GM21737 (cell line): Measurements from ENCODE around the gene ARSI.
A peak's percentile ranks its signal among the peaks of the same experiment; 100 is the strongest.

Experiments
- ATAC-seq: cut with Tn5 transposase; IDR thresholded peaks from one replicate; pipeline ENCODE4 v1.9.1; 2021; ENCODE audit warnings: mild to moderate bottlenecking, moderate library complexity; ENCODE audit not compliant: unreplicated experiment

Gene ARSI

DNA sequence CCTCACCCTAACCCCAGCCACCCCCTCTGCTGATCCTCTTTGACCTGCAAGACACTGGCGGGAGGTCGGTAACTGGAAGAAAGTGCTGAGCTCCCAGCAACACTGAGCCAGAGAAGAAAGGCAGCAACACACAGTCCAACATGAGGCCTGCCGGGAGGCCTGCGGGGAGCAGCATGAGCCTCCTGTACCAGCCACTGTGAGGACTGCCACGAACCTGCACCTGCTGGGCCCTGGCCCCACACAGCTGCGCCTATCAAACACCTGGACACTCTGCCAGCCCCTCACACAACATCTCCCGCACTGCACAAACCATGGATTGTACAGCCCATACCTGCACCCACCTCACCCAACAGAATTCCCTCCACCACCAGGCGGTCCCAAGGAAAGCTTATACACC is 31.4 kb downstream of the ARSI start:
- no peak for ATAC-seq

- no peak for ATAC-seq
Measured at GRCh38 chr5:150270541-150271295, 32.0 kb downstream of the ARSI start.

- ATAC-seq = no peak
Measured at GRCh38 chr5:150266871-150267291, 35.8 kb downstream of the ARSI start.

- no peak for ATAC-seq
Measured at GRCh38 chr5:150265870-150266383, 36.8 kb downstream of the ARSI start.

DNA sequence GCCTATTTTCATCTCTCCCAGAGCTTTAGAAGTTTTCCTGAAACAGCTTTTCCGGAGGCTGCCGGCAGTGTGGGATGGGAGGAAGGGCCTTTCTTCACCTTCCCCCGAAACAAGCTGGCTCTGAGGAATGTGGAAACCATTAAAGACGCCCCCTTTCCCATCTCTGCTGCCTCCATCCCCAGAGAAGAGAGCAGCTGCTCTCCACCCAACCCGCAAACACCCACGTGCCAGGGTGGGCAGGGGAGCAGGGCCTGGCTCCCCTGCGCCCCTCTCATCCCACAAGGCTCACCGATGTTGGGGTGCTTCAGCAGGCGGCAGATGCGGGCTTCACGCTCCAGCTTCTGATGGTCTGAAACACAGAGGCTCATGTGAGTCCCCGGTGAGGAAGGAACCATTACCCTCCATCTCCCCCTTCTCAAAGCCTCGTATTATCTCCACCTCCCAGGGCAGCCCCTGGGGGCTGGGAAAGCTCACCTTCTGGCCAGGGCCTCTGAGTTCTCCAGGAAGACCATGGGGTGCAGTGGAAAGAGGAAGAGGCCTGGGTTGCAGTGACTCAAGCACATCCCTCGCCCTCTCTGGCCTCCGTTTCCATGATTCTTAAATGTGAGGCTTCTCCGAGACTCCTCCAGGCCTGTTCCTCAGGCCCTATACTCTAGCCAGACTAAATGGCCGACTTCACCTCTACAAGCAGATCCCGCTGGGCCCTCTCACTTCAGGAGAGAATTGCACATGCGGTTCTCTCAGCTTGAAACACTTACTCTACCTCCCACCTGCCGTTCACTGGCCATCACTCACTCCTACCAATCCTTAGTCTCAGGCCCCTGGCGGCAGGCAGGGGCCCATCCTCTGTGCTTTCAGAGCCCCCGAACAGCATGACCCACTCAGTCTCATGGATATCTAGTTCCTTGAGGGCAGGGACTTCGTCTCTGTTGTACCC is 37.8 kb downstream of the ARSI start:
- no peak for ATAC-seq

DNA sequence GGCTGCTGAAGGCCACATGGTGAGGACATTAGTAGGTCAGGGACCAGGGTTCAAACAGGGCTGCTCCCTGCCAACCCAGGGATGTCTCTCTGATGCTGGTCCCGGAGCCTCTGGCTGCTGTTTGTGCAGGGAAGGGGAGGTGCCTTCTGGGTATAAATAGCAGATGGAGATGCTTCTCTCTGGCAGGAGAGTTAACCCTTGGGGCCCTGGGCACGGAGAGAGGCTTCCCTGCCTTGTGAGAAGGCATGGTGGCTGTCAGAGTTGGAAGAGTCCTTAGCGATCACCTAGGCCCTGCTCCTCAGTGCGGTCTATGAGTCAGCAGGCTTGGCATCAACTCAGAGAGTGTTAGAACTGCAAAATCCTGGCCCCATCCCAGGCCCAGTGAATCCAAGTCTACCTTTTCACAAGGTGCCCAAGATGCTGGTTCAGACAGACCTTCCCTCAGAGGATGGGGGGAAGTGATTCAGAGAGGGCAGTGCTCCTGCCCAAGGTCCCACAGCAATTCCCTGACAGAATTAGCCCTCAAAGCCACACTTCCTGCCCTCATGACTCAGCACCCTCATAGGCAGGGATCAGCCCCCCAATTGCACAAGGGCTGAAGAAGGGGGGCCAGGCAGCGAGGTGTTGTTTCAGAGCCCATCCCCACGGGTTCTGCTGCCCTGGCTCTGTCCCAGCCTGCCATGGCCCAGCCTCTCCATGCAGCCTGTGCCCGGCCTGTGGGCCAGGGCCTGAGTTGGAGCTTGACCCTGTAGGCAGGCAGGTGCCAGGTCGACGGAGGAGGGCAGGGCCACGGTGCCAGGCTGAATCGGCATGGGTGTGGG is 38.7 kb downstream of the ARSI start:
- no peak for ATAC-seq

DNA sequence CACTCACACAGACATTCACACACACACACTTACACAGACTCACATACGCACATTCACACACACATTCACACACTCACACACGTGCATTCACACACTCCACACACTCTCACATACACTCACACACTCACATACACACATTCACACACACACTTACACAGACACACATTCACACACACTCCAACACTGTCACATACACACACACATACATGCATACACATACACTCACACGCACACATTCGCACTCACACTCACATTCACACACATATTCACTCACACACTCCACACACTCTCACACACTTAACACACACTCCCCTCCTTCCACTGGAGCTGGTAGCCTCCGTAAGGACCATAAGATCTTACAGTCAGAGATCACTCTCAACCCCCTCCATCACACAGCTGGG is 39.3 kb downstream of the ARSI start:
- ATAC-seq = no peak

DNA sequence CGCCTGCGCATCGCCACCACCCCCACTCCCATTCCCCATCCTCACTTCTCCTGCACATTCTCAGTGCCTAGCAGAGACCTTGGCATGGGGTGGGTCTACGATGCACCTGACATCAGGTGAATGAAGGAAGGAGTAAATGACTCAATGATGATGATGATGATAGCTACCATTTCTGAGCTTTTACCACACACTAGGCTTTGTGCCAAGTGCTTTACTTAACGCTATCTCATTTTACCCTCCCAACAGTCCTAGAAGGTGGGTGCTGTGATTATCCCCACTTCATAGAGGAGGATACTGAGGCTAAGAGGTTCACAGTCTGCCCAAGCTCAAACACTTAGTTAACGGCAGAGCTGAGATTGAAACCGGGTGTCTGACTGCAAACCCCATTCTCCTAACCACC is 40.2 kb downstream of the ARSI start:
- ATAC-seq = no peak

- no peak for ATAC-seq
Measured at GRCh38 chr5:150261231-150261630, 41.5 kb downstream of the ARSI start.

DNA sequence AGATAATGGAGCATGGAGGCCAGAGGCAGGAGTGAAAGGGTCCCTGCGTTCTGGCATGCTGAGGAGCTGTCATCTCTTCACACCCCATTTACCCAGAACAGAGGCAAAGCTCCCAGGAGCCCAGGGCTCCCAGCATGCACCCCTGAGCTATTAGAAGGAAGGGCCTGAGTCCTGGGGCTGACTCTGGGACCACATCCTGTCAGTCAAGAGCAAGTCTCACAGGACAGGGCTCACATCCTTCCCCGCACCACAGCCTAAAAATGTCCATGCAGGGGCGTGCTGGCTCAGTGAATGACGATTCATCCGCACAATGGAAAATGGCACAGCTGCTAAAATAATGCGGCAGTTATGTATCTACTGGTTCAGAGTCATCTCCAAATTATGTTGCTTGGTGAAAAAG is 44.6 kb downstream of the ARSI start:
- peak; percentile 78 for ATAC-seq

- ATAC-seq = no peak
Measured at GRCh38 chr5:150257424-150257823, 45.3 kb downstream of the ARSI start.

DNA sequence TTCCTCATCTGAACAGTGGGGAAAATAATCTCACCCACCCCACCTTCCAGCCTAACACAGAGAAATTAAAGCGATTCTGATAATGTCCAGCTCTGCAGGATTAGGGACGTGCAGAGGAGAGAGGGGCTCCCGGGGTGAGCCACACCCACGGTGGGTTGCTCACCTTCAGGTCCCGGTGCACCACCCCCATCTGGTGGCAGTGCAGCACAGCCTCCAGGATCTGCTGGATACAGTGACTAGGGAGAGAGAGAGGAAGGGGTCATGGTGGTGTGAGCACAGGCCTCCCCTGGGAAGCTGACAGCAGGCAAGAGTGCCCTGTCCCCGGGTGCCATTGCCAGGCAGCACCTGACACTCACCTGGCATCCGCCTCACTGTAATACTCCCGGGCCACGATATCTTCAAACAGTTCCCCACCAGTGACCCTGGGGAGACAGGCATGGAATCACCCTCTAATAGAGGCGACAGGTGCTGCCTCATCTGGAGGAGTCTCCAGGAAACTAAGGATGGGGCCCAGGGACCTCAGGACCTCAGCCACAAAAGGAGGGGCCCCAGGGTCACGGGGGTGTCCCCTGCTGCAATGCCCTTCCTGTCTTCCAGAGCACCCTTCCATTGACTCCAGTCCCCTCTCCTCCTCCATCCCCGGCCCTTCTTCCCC is 46.2 kb downstream of the ARSI start:
- ATAC-seq = no peak

- no peak for ATAC-seq
Measured at GRCh38 chr5:150255659-150256409, 46.9 kb downstream of the ARSI start.

DNA sequence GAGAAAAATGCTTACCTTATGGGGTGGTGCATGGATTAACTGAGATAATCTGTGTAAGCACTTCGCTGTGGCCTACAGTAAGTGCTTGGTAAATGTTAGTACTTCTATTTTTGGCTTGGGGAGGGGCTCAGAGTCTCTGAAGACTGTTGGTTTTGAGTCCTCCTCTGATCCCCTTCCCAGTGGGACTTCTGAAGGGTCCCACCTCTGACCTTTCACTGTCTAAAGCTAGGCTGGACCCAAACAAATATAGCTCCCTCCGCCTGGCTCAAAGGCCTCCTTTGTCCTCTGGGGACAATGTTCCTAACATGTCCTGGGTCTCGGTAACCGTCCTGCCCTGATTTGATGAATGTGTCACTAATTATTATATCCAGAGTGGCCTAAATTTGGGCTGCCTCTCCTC is 47.9 kb downstream of the ARSI start:
- ATAC-seq = no peak

GRCh38 chr5:150254363-150254762 is 48.3 kb downstream of the ARSI start:
- ATAC-seq = no peak

DNA sequence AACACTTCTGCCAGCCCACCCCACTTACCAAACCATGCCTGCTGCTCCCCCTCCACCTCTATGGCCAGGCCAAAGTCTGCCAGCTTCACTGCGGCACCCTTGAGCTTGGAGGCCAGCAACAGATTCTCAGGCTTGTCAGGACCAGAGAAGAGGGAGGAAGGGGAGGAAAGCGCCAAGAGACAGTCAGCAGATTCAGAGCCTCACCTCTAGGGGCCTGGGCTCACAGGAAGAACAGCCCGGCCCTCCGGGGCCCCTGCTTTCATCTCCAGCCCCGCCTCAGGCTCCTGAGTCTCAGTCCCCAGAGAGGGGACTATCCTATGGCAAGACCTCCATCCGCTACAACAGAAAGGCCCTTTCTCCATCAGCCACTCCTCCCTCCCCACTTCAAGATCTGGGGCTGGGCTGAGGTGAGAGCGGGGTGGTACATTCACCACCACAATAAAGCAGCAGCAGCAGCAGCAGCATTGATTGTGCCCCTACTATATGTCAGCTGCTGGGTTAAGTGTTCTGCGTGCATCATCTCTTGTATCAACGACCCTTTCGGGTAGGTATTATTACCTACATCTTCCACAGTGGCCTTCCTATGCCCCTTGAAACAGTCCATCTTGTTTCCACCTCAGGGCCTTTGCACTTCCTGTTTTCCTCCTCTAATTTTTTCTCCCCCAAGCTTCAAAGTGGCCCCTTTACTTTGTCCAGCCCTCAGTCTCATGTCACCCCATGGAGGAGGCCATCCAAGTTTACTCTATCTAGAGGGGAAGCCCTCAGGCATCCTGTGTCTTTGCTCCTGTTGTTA is 49.1 kb downstream of the ARSI start:
- ATAC-seq = no peak

DNA sequence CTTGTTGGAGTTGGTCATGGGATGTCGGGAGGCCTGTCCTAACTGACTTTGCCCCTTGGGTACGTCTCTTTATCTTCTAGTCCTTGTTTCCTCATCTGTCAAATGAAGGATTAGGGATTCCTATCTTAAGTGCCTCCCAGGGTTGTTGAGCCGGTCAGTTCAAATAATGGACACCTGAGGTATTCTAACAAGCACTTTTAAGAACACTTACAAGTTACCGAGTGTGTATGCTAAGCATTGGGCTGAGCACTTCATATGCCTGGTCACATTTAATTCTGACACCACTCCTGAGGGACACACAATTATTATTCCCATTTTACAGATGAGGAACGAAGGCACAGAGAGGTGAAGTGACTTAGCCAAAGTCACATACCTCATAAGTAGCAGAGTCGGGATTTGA is 50.2 kb downstream of the ARSI start:
- ATAC-seq = no peak

DNA sequence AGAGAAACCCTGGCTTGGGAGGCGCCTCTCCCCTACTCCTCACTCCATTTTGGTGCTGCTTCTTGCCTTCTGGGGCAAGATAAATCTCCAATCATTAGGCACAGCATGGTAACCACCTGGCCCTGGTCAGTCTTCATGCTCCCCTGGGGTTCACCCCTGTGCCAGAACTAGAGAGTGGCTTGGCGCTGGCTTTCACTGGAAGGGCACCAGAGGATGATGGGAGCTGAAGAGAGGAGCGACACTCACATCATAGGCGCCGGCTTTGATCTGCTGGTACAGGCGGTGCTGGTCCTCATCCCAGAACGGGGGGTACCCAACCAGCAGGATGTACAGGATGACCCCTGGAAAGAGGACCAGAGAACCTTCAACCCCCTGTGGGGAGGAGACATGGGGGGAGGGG is 51.2 kb downstream of the ARSI start:
- no peak for ATAC-seq

- no peak for ATAC-seq
Measured at GRCh38 chr5:150249744-150250143, 53.0 kb downstream of the ARSI start.
